ENCODE measurements around the gene MYO3B.

DNA sequence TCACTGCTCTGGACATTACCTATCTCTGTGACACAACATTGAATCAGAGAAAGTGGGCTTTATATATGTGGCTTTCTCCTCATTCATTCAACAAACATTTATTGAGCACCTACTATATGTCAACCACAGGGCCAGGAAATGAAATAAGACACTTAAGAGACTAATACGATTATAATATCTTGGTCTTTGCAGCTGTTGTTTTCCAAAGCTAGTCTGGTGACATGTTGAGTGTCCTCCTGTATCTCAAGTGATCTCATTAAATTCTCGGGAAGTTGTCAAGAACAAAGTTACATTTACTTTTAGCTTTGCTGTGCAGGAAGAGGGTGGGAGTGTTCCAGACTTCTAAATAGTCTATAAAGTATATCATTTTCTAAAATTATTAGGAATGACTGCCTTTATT, 372.6 kb downstream of the MYO3B start:
- TF ChIP-seq, protein P1, sequence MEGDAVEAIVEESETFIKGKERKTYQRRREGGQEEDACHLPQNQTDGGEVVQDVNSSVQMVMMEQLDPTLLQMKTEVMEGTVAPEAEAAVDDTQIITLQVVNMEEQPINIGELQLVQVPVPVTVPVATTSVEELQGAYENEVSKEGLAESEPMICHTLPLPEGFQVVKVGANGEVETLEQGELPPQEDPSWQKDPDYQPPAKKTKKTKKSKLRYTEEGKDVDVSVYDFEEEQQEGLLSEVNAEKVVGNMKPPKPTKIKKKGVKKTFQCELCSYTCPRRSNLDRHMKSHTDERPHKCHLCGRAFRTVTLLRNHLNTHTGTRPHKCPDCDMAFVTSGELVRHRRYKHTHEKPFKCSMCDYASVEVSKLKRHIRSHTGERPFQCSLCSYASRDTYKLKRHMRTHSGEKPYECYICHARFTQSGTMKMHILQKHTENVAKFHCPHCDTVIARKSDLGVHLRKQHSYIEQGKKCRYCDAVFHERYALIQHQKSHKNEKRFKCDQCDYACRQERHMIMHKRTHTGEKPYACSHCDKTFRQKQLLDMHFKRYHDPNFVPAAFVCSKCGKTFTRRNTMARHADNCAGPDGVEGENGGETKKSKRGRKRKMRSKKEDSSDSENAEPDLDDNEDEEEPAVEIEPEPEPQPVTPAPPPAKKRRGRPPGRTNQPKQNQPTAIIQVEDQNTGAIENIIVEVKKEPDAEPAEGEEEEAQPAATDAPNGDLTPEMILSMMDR (IDR thresholded peaks at IDR 0.05; ENCODE audit: control extremely low read depth in 1 of 3, insufficient read depth in 1 of 3, low read depth in 1 of 3, low read length in 3 of 3), result no peak
- TF ChIP-seq JUND (IDR thresholded peaks at IDR 0.05; ENCODE audit: low read length), result no peak
- no peak for TF ChIP-seq POLR2A (IDR thresholded peaks at IDR 0.05; ENCODE audit: control extremely low read depth in 1 of 2, low read depth in 2 of 2, low read length in 2 of 2)
- no peak for TF ChIP-seq RFX5 (IDR thresholded peaks at IDR 0.05; ENCODE audit: borderline replicate concordance, low read depth, low read length)
- no peak for TF ChIP-seq SRF (IDR thresholded peaks at IDR 0.05; ENCODE audit: low read depth, low read length)
- no peak for TF ChIP-seq RAD21 (IDR thresholded peaks at IDR 0.05 in 1 of 2, conservative IDR thresholded peaks at IDR 0.05 in 1 of 2; ENCODE audit: low read depth in 2 of 2, low read length in 2 of 2)
- no peak for TF ChIP-seq KDM5A (IDR thresholded peaks at IDR 0.05; ENCODE audit: low read length)
- no peak for TF ChIP-seq EZH2 (IDR thresholded peaks at IDR 0.05; ENCODE audit: low read depth, low read length, severe bottlenecking)
- TF ChIP-seq, protein P2, sequence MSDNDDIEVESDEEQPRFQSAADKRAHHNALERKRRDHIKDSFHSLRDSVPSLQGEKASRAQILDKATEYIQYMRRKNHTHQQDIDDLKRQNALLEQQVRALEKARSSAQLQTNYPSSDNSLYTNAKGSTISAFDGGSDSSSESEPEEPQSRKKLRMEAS (IDR thresholded peaks at IDR 0.05), result no peak
- TF ChIP-seq, protein P3, sequence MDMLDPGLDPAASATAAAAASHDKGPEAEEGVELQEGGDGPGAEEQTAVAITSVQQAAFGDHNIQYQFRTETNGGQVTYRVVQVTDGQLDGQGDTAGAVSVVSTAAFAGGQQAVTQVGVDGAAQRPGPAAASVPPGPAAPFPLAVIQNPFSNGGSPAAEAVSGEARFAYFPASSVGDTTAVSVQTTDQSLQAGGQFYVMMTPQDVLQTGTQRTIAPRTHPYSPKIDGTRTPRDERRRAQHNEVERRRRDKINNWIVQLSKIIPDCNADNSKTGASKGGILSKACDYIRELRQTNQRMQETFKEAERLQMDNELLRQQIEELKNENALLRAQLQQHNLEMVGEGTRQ (IDR thresholded peaks at IDR 0.05; ENCODE audit: low read length), result no peak
- no peak for TF ChIP-seq CHD2 (IDR thresholded peaks at IDR 0.05; ENCODE audit: low read length)
- no peak for TF ChIP-seq EP300 (IDR thresholded peaks at IDR 0.05; ENCODE audit: borderline replicate concordance in 1 of 2, low read depth in 2 of 2, low read length in 2 of 2)
